Activated CD4-positive, alpha-beta T cell treated with anti-CD3 and anti-CD28 coated beads, Interleukin-2, Interleukin-4, amounts not matched to agents 100 ng/mL and 50 ng/mL, durations not matched to agents 16 hours and 8 hours (primary cell): ENCODE data around the gene UMODL1.
"Not testable (repeated sequence)": the region's sequence is repeated elsewhere in the genome, so short reads cannot be mapped to it uniquely, and the experiment has no call there.

ENCODE experiments used
- DNase-seq: peaks from one replicate; pipeline ENCODE4 v3.0.0-alpha.2; 2020; ENCODE audit warnings: low spot score

Gene UMODL1

GRCh38 chr21:42171091-42172053, 100.3 kb downstream of the UMODL1 start:
- no peak for DNase-seq

- DNase-seq: no peak
These were observed 101.7 kb downstream of the UMODL1 start for GRCh38 chr21:42172596-42173483.

GRCh38 chr21:42174173-42174572, 103.1 kb downstream of the UMODL1 start:
- DNase-seq: no peak

- no peak for DNase-seq
These were observed 104.1 kb downstream of the UMODL1 start for GRCh38 chr21:42175110-42175710.

- DNase-seq: no peak
These were observed 105.7 kb downstream of the UMODL1 start for GRCh38 chr21:42176859-42177258.

- DNase-seq: no peak
These were observed 108.2 kb downstream of the UMODL1 start for GRCh38 chr21:42179316-42179715.

GRCh38 chr21:42180001-42180400, 108.9 kb downstream of the UMODL1 start:
- DNase-seq: not testable (repeated sequence)

- DNase-seq: no peak
These were observed 111.7 kb downstream of the UMODL1 start for GRCh38 chr21:42182713-42183371.

GRCh38 chr21:42183374-42184266, 112.5 kb downstream of the UMODL1 start:
- DNase-seq: no peak

GRCh38 chr21:42186591-42186990, 115.5 kb downstream of the UMODL1 start:
- DNase-seq: no peak

GRCh38 chr21:42187976-42188653, 117.0 kb downstream of the UMODL1 start:
- DNase-seq: peak; percentile 94

GRCh38 chr21:42188663-42189062, 117.5 kb downstream of the UMODL1 start:
- DNase-seq: no peak

- DNase-seq: no peak
These were observed 118.3 kb downstream of the UMODL1 start for GRCh38 chr21:42189431-42189830.

- peak; percentile 71 for DNase-seq
These were observed 118.9 kb downstream of the UMODL1 start for GRCh38 chr21:42189860-42190485.

- no peak for DNase-seq
These were observed 119.4 kb downstream of the UMODL1 start for GRCh38 chr21:42190486-42190863.

GRCh38 chr21:42191064-42191463, 119.9 kb downstream of the UMODL1 start:
- DNase-seq: no peak

GRCh38 chr21:42191696-42192595, 120.8 kb downstream of the UMODL1 start:
- no peak for DNase-seq
